Hepatocyte (in vitro differentiated cells): ENCODE measurements around the gene HEXD.

Experiments used
- EZH2 ChIP-seq: fragments of 200-600 bp; sonication (generic); IDR thresholded peaks from 2 replicates; pipeline ENCODE4 v1.6.1; 2016; ENCODE audit warnings: antibody characterized with exemption, mild to moderate bottlenecking, borderline replicate concordance
- EZH2phosphoT487 ChIP-seq: fragments of 200-600 bp; sonication (generic); IDR thresholded peaks from one replicate; pipeline ENCODE4 v1.6.1; 2018; ENCODE audit warnings: antibody characterized with exemption, mild to moderate bottlenecking, low read depth, moderate library complexity; ENCODE audit not compliant: unreplicated experiment, severe bottlenecking
- TF ChIP-seq, protein P1 (sequence below): fragments of 200-600 bp; sonication (generic); IDR thresholded peaks from 2 replicates; pipeline ENCODE4 v1.5.1; 2016; ENCODE audit warnings: antibody characterized with exemption, mild to moderate bottlenecking; ENCODE audit not compliant: poor library complexity

- TF ChIP-seq, protein P1, sequence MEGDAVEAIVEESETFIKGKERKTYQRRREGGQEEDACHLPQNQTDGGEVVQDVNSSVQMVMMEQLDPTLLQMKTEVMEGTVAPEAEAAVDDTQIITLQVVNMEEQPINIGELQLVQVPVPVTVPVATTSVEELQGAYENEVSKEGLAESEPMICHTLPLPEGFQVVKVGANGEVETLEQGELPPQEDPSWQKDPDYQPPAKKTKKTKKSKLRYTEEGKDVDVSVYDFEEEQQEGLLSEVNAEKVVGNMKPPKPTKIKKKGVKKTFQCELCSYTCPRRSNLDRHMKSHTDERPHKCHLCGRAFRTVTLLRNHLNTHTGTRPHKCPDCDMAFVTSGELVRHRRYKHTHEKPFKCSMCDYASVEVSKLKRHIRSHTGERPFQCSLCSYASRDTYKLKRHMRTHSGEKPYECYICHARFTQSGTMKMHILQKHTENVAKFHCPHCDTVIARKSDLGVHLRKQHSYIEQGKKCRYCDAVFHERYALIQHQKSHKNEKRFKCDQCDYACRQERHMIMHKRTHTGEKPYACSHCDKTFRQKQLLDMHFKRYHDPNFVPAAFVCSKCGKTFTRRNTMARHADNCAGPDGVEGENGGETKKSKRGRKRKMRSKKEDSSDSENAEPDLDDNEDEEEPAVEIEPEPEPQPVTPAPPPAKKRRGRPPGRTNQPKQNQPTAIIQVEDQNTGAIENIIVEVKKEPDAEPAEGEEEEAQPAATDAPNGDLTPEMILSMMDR, result no peak
- no peak for TF ChIP-seq EZH2
- no peak for TF ChIP-seq EZH2phosphoT487
These were observed 72.5 kb downstream of the HEXD start for GRCh38 chr17:82490512-82491195.
